CD4-positive, alpha-beta T cell (primary cell): ENCODE measurements around the gene C3orf20. TPM values are rescaled to one million over a fixed set of nuclear protein-coding genes. Genes with fewer than 3 reads are reported as not detected.

Source experiments
- ATAC-seq: fragments of 200-7000 bp; cut with Tn5 transposase; one replicate; pipeline ENCODE4 v1.10.0; 2022; ENCODE audit warnings: mild to moderate bottlenecking; ENCODE audit not compliant: poor library complexity
- CTCF ChIA-PET: fragments of 350-600 bp; sonication (Branson Sonifier 250); formaldehyde crosslinking; loops from one replicate; lab custom pipeline; 2021; ENCODE audit warnings: antibody characterized with exemption, inconsistent platforms; lab: Charles Lee
- POLR2A ChIA-PET: fragments of 350-600 bp; sonication (Branson Sonifier 250); formaldehyde crosslinking; loops from one replicate; lab custom pipeline; 2021; ENCODE audit warnings: antibody characterized with exemption, inconsistent platforms; lab: Charles Lee
- DNase-seq, 14 experiments: peaks; one replicate each; pipeline ENCODE4 v3.0.0-alpha.2; 2013 to 2020; ENCODE audit warnings: mixed read lengths in 2 of 14
- H3K27ac ChIP-seq, 2 donors: one replicate each; pipeline versions ENCODE4 v1.5.1 to v1.7.0; 2013; ENCODE audit warnings: low read length in 2 of 2, low read depth in 1 of 2, mild to moderate bottlenecking in 1 of 2
- H3K27me3 ChIP-seq, 2 experiments: 1 replicate in 1 of 2; 2 replicates in 1 of 2; pipeline versions ENCODE4 v1.6.1 to v1.7.0; 2013; ENCODE audit warnings: low read length in 2 of 2, control low read depth in 1 of 2, mild to moderate bottlenecking in 1 of 2, moderate library complexity in 1 of 2; ENCODE audit not compliant: insufficient read depth in 2 of 2, control insufficient read depth in 1 of 2
- H3K36me3 ChIP-seq: one replicate; pipeline ENCODE4 v1.6.1; 2013; ENCODE audit warnings: low read length, control low read depth; ENCODE audit not compliant: insufficient read depth
- H3K4me1 ChIP-seq: one replicate; pipeline ENCODE4 v1.6.1; 2013; ENCODE audit warnings: low read length, control low read depth; ENCODE audit not compliant: insufficient read depth
- H3K4me3 ChIP-seq: one replicate; pipeline ENCODE4 v1.5.1; 2013; ENCODE audit warnings: mild to moderate bottlenecking, low read length, moderate library complexity
- H3K9me3 ChIP-seq, 2 experiments: 1 replicate in 1 of 2; 2 replicates in 1 of 2; pipeline versions ENCODE4 v1.6.1 to v1.7.0; 2013; ENCODE audit warnings: low read length in 2 of 2, mild to moderate bottlenecking in 2 of 2, control low read depth in 1 of 2, moderate library complexity in 1 of 2; ENCODE audit not compliant: control insufficient read depth in 1 of 2, insufficient read depth in 1 of 2
- H3K27ac Mint-ChIP-seq: one replicate; pipeline ENCODE4 v1.8.0; 2020; ENCODE audit warnings: mixed read lengths
- H3K27me3 Mint-ChIP-seq: one replicate; pipeline ENCODE4 v1.8.0; 2021; ENCODE audit warnings: mixed read lengths
- H3K36me3 Mint-ChIP-seq: one replicate; pipeline ENCODE4 v1.8.0; 2021; ENCODE audit warnings: low read depth, mixed read lengths
- H3K4me1 Mint-ChIP-seq: one replicate; pipeline ENCODE4 v1.8.0; 2021; ENCODE audit warnings: low read depth, mixed read lengths
- H3K4me3 Mint-ChIP-seq: one replicate; pipeline ENCODE4 v1.8.0; 2020; ENCODE audit warnings: mild to moderate bottlenecking, mixed read lengths
- H3K9me3 Mint-ChIP-seq: one replicate; pipeline ENCODE4 v1.8.0; 2020; ENCODE audit warnings: mixed read lengths
- intact Hi-C, 2 experiments: fragments of 100-400 bp; cut with DNase I in 1 of 2; cut with micrococcal nuclease in 1 of 2; formaldehyde crosslinking; loops; one replicate each; pipeline versions ENCODE4 v1.15.1 to v1.9.0; 2023 to 2025; cut with DNase I, micrococcal nuclease
- total RNA-seq, 174 experiments: library from RNA in 2 of 174; stranded (reverse) in 2 of 174; gene quantifications; one replicate each; pipeline ENCODE4 v1.2.3 and lab custom pipeline; 2021 to 2026
- TF ChIP-seq, protein P1 (sequence below): fragments of 200-600 bp; IDR thresholded peaks from one replicate; pipeline ENCODE4 v1.8.0; 2022; ENCODE audit warnings: antibody characterized with exemption, mild to moderate bottlenecking

C3orf20 gene
- total RNA-seq, 2 experiments from 2014 or later, result 0.14 TPM; not detected in 1

DNA sequence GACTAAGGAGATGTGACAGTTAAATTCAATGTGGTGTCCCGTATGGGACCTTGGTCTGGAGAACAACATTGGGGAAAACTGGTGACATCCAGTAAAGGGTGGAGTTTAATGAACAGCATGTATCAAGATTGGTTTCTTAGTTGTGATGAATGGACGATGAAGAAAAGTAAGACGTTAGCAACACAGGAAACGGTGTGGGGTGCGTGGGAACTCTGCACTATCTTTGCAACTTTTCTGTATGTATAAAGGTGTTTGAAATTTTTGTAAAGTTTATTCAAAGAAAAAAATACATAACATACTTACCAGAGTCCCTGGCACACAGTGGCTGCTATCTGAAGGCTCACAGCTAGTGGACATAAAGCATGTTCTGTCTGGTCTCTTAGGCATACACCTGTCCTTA is 29.5 kb upstream of the C3orf20 start:
- H3K36me3 ChIP-seq, result no peaks in the 10 kb centered on the region
- no peak overlapping the region for H3K27ac ChIP-seq
- TF ChIP-seq, protein P1, sequence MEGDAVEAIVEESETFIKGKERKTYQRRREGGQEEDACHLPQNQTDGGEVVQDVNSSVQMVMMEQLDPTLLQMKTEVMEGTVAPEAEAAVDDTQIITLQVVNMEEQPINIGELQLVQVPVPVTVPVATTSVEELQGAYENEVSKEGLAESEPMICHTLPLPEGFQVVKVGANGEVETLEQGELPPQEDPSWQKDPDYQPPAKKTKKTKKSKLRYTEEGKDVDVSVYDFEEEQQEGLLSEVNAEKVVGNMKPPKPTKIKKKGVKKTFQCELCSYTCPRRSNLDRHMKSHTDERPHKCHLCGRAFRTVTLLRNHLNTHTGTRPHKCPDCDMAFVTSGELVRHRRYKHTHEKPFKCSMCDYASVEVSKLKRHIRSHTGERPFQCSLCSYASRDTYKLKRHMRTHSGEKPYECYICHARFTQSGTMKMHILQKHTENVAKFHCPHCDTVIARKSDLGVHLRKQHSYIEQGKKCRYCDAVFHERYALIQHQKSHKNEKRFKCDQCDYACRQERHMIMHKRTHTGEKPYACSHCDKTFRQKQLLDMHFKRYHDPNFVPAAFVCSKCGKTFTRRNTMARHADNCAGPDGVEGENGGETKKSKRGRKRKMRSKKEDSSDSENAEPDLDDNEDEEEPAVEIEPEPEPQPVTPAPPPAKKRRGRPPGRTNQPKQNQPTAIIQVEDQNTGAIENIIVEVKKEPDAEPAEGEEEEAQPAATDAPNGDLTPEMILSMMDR, result no peak
- Mint-ChIP-seq H3K4me3 (no peak overlapping the region), H3K4me1 (peaks cover 18% of the 10 kb centered on the region), H3K27me3 (peaks cover 12% of the 10 kb centered on the region), H3K9me3 (no peaks in the 10 kb centered on the region), H3K27ac (no peak overlapping the region), H3K36me3 (no peaks in the 10 kb centered on the region)
- ATAC-seq (no peak), DNase-seq (no peak)
- ChIA-PET POLR2A (no interaction called here), CTCF (no interaction called here)
- H3K27me3 ChIP-seq, result peaks cover 0 to 6% of the 10 kb centered on the region in 2 experiments
- intact Hi-C loops, result loop anchor here in 1 of 2 experiments (5.0 to 10.0 kb wide), 3 partner anchors 748 to 1978 kb away; partner anchors contain the start of genes BTD and HACL1
- no peak overlapping the region for H3K4me3 ChIP-seq
- H3K4me1 ChIP-seq, result peaks cover 7% of the 10 kb centered on the region
- no peaks in the 10 kb centered on the region for H3K9me3 ChIP-seq

DNA sequence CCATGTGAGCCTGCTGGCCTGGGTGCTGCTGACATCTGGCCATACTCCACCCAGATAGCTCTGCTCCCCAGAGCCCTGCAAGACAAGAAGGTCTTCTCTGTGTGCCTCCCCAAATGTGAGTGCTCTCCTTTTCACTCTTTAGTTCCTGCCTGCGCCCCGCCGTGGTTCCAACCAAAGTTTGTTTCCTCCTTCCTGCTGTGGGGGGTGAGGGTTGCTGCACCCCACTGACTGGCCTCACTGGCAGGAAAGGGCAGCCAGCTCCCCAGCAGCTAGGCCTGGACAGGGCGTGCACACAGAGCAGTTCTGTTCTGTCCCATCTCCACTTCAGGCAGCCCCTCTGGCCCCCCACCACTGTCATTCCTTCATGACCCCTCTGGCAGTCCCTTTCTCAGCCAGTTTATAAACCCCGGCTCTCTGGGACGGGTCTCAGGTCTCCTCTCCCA is 28.8 kb upstream of the C3orf20 start:
- Mint-ChIP-seq H3K4me1 (peaks cover 23% of the 10 kb centered on the region), H3K27ac (no peak overlapping the region), H3K9me3 (no peaks in the 10 kb centered on the region), H3K4me3 (no peak overlapping the region), H3K27me3 (peaks cover 5% of the 10 kb centered on the region), H3K36me3 (peaks cover under 1% of the 10 kb centered on the region)
- Histone ChIP-seq H3K4me1 (peaks cover 14% of the 10 kb centered on the region), H3K27ac (no peak overlapping the region), H3K36me3 (no peaks in the 10 kb centered on the region), H3K4me3 (no peak overlapping the region), H3K9me3 (no peaks in the 10 kb centered on the region), H3K27me3 (peaks cover 0 to 6% of the 10 kb centered on the region in 2 experiments)
- POLR2A ChIA-PET, result no interaction called here
- CTCF ChIA-PET, result no interaction called here
- intact Hi-C loops, result loop anchor here in 1 of 2 experiments (5.0 to 10.0 kb wide), 3 partner anchors 749 to 1979 kb away; partner anchors contain the start of genes BTD and HACL1
- TF ChIP-seq, protein P1, result no peak
- no peak for DNase-seq
- ATAC-seq, result no peak

DNA sequence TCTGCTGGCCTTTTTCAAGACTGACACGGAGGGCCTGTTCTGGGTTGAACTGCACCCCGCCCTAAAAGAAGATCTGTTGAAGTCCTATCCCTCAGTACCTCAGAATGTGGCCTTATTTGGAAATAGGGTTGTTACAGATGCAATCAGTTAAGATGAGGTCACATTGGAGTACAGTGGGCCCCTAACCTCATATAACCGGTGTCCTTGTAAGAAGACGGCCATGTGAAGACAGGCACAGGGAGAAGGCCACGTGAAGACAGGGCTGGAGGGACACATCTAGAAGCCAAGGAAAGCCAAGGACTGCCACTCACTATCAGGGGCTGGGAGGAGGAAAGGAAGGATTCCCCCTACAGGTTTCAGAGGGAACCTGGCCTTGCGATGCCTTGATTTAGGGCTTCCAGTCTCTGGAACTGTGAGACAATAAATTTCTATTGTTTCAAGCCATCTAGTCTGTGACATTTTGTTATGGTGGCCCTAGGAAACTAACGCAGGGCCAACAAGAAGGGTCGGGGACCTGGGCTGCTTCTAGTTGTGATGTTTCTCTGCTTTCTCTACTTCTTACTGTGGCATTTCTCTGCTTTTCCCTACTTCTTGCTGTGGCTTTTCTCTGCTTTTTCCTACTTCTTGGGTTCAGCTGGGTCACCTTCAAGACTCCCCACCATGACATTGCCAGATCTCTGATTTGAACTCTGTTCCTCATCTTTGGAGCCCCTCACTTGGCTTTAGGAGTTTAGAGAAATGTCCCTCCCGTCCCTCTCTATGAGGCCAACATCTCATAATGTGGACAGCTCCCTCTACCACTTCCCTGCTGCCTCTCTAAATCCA is 28.1 kb upstream of the C3orf20 start:
- H3K36me3 Mint-ChIP-seq, result peaks cover 7% of the 10 kb centered on the region
- Histone ChIP-seq H3K36me3 (no peaks in the 10 kb centered on the region), H3K27me3 (peaks cover 0 to 1% of the 10 kb centered on the region in 2 experiments), H3K27ac (no peak overlapping the region), H3K4me1 (peaks cover 14% of the 10 kb centered on the region), H3K9me3 (no peaks in the 10 kb centered on the region), H3K4me3 (no peak overlapping the region)
- no peak for ATAC-seq
- DNase-seq, result no peak
- H3K4me3 Mint-ChIP-seq, result no peak overlapping the region
- H3K4me1 Mint-ChIP-seq, result peaks cover 28% of the 10 kb centered on the region
- ChIA-PET CTCF (no interaction called here), POLR2A (no interaction called here)
- H3K9me3 Mint-ChIP-seq, result peaks cover 2% of the 10 kb centered on the region
- TF ChIP-seq, protein P1, result no peak
- H3K27me3 Mint-ChIP-seq, result peaks cover 5% of the 10 kb centered on the region
- no peak overlapping the region for H3K27ac Mint-ChIP-seq
- intact Hi-C loops, result loop anchor here in 1 of 2 experiments (5.0 to 10.0 kb wide), 3 partner anchors 750 to 1980 kb away; partner anchors contain the start of genes BTD and HACL1
